Natural killer cell (primary cell): Measurements from ENCODE around the gene BCL2L12. TPM values are rescaled to one million over a fixed set of nuclear protein-coding genes. Genes with fewer than 3 reads are reported as not detected.
"Not testable (repeated sequence)": the region's sequence is repeated elsewhere in the genome, so short reads cannot be mapped to it uniquely, and the experiment has no call there.

Experiments
- ATAC-seq, 3 donors: fragments of 150-1000 bp in 2 of 3; fragments of 200-7000 bp in 1 of 3; cut with Tn5 transposase; 1 replicate in 1 of 3; 2 replicates in 2 of 3; pipeline ENCODE4 v1.10.0; 2021; ENCODE audit warnings: mild to moderate bottlenecking in 2 of 3, moderate library complexity in 2 of 3
- DNase-seq, 2 donors: peaks; one replicate each; pipeline versions ENCODE4 v3.0.0 to v3.0.0-alpha.2; 2013 to 2021; ENCODE audit warnings: mixed read lengths in 1 of 2
- H3K27ac ChIP-seq: one replicate; pipeline ENCODE4 v1.5.1; 2013; ENCODE audit warnings: mild to moderate bottlenecking, low read length
- H3K27me3 ChIP-seq: one replicate; pipeline ENCODE4 v1.6.1; 2013; ENCODE audit warnings: low read length; ENCODE audit not compliant: control insufficient read depth, insufficient read depth
- H3K36me3 ChIP-seq: one replicate; pipeline ENCODE4 v1.6.1; 2013; ENCODE audit warnings: low read length; ENCODE audit not compliant: control insufficient read depth, insufficient read depth
- H3K4me1 ChIP-seq: one replicate; pipeline ENCODE4 v1.6.1; 2013; ENCODE audit warnings: low read length; ENCODE audit not compliant: control insufficient read depth, insufficient read depth
- H3K4me3 ChIP-seq: one replicate; pipeline ENCODE4 v1.5.1; 2013; ENCODE audit warnings: low read length
- H3K9me3 ChIP-seq: one replicate; pipeline ENCODE4 v1.6.1; 2013; ENCODE audit warnings: low read length; ENCODE audit not compliant: control insufficient read depth, insufficient read depth
- H3K27ac Mint-ChIP-seq, 2 donors: one replicate each; pipeline ENCODE4 v1.8.0; 2022; ENCODE audit warnings: mild to moderate bottlenecking in 2 of 2, mixed read lengths in 2 of 2, moderate library complexity in 1 of 2
- H3K27me3 Mint-ChIP-seq, 2 donors: one replicate each; pipeline ENCODE4 v1.8.0; 2022; ENCODE audit warnings: low read depth in 2 of 2, mixed read lengths in 2 of 2
- H3K36me3 Mint-ChIP-seq: one replicate; pipeline ENCODE4 v1.8.0; 2022; ENCODE audit warnings: mixed read lengths
- H3K4me1 Mint-ChIP-seq, 2 donors: one replicate each; pipeline ENCODE4 v1.8.0; 2022; ENCODE audit warnings: mixed read lengths in 2 of 2
- H3K4me3 Mint-ChIP-seq: one replicate; pipeline ENCODE4 v1.8.0; 2022; ENCODE audit warnings: mild to moderate bottlenecking, moderate library complexity, mixed read lengths
- H3K9me3 Mint-ChIP-seq, 2 donors: one replicate each; pipeline ENCODE4 v1.8.0; 2022; ENCODE audit warnings: mixed read lengths in 2 of 2
- CTCF ChIP-seq: fragments of 200-600 bp; IDR thresholded peaks from one replicate; pipeline ENCODE4 v1.8.0; 2022; ENCODE audit warnings: antibody characterized with exemption
- WGBS: methylation state at CpG from one replicate; pipeline ENCODE4 v1.1.7; 2013; ENCODE audit warnings: missing lambda C conversion rate; ENCODE audit not compliant: insufficient coverage; 5-methylcytosine and 5-hydroxymethylcytosine counted together
- intact Hi-C: fragments of 100-400 bp; cut with micrococcal nuclease; formaldehyde crosslinking; loops from one replicate; pipeline ENCODE4 v1.14.2; 2022
- total RNA-seq, 4 donors: library from RNA; stranded (reverse); fragments of 120-200 nt in 1 of 4; gene quantifications; one replicate each; pipeline versions ENCODE4 v1.2.3 to v1.2.4, GENCODE V29; 2013 to 2022

Gene BCL2L12
- total RNA-seq, 3 donors from 2014 or later (not counting 1 experiment from before 2014, with no cell fraction given): 15.6 to 34.6 (median 22.3) TPM

GRCh38 chr19:49631014-49631588 lies 34.6 kb upstream of the BCL2L12 start:
- no peaks in the 10 kb centered on the region for H3K27me3 ChIP-seq
- Mint-ChIP-seq H3K9me3 (no peaks in the 10 kb centered on the region), H3K4me1 (no peaks in the 10 kb centered on the region), H3K36me3 (no peaks in the 10 kb centered on the region), H3K27ac (peak overlapping the region in 1 of 2 donors; percentile 52), H3K27me3 (no peaks in the 10 kb centered on the region), H3K4me3 (no peak overlapping the region)
- intact Hi-C loops: no loop called here
- H3K36me3 ChIP-seq: peaks cover 10% of the 10 kb centered on the region
- no peak for TF ChIP-seq CTCF
- H3K27ac ChIP-seq: no peak overlapping the region
- no peak overlapping the region for H3K4me3 ChIP-seq
- ATAC-seq: no peak
- WGBS: 79% methylated on average over 8 of the region's 9 CpGs
- DNase-seq: no peak
- no peaks in the 10 kb centered on the region for H3K4me1 ChIP-seq
- no peaks in the 10 kb centered on the region for H3K9me3 ChIP-seq

- no peak for TF ChIP-seq CTCF
- Histone ChIP-seq H3K27me3 (no peaks in the 10 kb centered on the region), H3K4me1 (no peaks in the 10 kb centered on the region), H3K36me3 (peaks cover 8% of the 10 kb centered on the region), H3K4me3 (no peak overlapping the region), H3K9me3 (no peaks in the 10 kb centered on the region), H3K27ac (no peak overlapping the region)
- intact Hi-C loops: no loop called here
- Mint-ChIP-seq H3K4me1 (no peaks in the 10 kb centered on the region), H3K4me3 (no peak overlapping the region), H3K27me3 (no peaks in the 10 kb centered on the region), H3K36me3 (no peaks in the 10 kb centered on the region), H3K27ac (no peak overlapping the region), H3K9me3 (no peaks in the 10 kb centered on the region)
- DNase-seq (no peak), ATAC-seq (no peak)
- 99% methylated on average over 18 of the region's 19 CpGs for WGBS
Observed at GRCh38 chr19:49631610-49632192, 34.0 kb upstream of the BCL2L12 start.

GRCh38 chr19:49632576-49632975 lies 33.2 kb upstream of the BCL2L12 start:
- no peak overlapping the region for H3K27ac Mint-ChIP-seq

GRCh38 chr19:49633273-49633672 lies 32.5 kb upstream of the BCL2L12 start:
- H3K9me3 ChIP-seq, H3K27ac ChIP-seq, H3K4me3 Mint-ChIP-seq, intact Hi-C loops, H3K27me3 ChIP-seq, H3K27ac Mint-ChIP-seq, H3K4me1 ChIP-seq, H3K36me3 ChIP-seq, ATAC-seq, H3K4me3 ChIP-seq, DNase-seq, H3K4me1 Mint-ChIP-seq, H3K27me3 Mint-ChIP-seq, H3K36me3 Mint-ChIP-seq, H3K9me3 Mint-ChIP-seq: not testable (repeated sequence)
- WGBS: 97% methylated on average over 9 of the region's 9 CpGs

More at GRCh38 chr19:49632576-49632975, 33.2 kb upstream of the BCL2L12 start:
- intact Hi-C loops: no loop called here
- DNase-seq (no peak), ATAC-seq (no peak)
- Mint-ChIP-seq H3K36me3 (no peaks in the 10 kb centered on the region), H3K4me1 (peaks cover 0 to 2% of the 10 kb centered on the region in 2 donors), H3K4me3 (no peak overlapping the region), H3K27me3 (no peaks in the 10 kb centered on the region), H3K9me3 (no peaks in the 10 kb centered on the region)
- Histone ChIP-seq H3K36me3 (peaks cover 2% of the 10 kb centered on the region), H3K4me3 (no peak overlapping the region), H3K4me1 (no peaks in the 10 kb centered on the region), H3K27ac (no peak overlapping the region), H3K27me3 (no peaks in the 10 kb centered on the region), H3K9me3 (no peaks in the 10 kb centered on the region)
- no peak for TF ChIP-seq CTCF
- 97% methylated on average over 5 of the region's 5 CpGs for WGBS
